GM21529 (cell line): ENCODE data around the gene PPP1R1C.

Experiments
- ATAC-seq: cut with Tn5 transposase; IDR thresholded peaks from one replicate; pipeline ENCODE4 v1.9.1; 2021; ENCODE audit not compliant: unreplicated experiment

The PPP1R1C gene

DNA sequence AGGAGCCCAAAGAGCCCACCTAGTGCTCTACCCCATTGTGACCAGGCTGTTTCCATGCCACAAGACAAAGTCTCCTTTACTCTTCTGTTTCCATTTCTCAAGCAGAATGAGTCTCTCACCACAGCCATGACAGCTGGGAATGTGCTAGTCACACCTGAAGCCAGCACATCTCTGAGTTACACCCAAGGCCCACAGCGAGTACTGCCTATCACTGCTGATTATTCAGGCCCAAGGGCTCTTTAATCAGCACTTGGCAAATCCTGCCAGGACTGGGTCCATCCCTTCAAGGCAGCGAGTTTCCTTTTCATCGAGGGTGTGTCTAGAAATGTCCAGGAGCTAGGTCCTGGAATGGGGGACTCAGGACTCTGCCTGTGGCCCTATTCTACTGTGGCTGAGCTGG lies 14.6 kb upstream of the PPP1R1C start:
- ATAC-seq: no peak

DNA sequence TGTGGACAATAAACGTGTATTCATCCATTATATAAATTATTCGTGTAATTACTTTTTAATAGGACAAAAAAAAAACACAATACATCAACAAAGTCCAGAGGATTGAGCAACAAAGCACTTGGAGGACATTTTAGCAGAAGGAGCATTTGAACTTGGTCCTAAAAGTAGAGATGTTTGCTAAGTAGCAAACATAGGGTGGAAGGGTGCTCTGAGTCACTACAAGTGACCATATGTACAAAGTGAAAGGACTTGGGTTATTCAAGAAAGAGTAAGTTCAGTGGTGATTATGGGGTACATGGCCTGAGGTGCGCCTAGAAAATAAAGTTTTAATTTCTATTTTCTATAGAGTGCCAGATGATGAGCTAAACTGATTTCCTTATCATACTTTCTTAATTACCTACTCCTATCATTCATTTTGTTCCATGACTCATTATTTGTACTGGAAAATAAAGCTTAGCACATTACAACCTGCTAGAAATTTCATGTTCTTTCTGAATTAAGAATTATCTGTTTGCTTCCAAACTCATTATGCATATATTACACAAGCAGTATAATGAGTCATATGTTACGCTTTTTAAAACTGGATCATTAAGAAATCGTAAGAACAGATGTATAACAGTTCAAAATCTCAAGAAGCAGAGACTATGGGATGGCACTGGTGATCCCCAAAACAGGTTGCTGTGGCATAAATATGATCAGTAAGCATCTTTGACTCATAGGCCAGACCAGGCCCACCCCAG lies 13.1 kb upstream of the PPP1R1C start:
- ATAC-seq: no peak

GRCh38 chr2:181973171-181973783 lies 12.4 kb upstream of the PPP1R1C start:
- ATAC-seq: no peak

GRCh38 chr2:181977661-181978350 lies 7.8 kb upstream of the PPP1R1C start:
- ATAC-seq: no peak

DNA sequence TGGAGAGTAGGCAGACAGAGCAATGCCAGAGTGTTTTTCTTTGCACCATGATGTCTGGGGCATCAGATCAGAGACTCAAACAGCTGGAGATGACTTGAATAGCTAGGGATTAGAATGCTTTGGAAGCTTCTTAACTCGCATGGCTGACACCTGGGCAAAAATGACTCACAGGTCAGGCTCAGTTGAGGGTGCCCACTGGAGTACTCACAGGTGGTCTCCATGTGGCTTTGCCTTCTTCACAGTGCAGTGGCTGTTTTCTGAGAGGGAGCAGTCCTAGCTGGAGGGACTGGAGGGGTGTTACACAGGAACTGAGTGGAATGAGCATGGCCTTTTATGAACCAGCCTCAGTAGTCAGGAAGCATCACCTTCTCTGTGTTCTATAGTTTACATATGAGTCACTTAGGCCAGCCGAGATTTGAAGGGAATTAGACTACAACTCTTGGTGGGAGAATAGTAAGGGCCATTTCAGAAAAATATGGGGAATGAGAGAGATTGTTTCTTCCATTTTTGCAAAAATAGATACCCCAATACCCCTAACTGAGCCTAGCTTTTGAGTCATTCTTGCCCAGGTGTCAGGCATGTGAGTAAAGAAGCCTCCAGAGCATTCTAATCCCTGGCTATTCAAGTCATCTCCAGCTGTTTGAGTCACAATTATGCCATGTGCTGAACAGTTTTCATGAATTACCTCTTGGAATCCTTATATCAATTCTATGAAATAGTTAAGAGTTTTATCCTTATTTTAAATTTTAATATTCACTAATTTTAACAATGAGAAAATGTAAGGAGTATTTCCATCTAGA lies 7.1 kb upstream of the PPP1R1C start:
- ATAC-seq: no peak

GRCh38 chr2:181984060-181984459 lies 1.6 kb upstream of the PPP1R1C start:
- ATAC-seq: no peak

GRCh38 chr2:181984814-181985631 lies 630 bp upstream of the PPP1R1C start:
- ATAC-seq: no peak

DNA sequence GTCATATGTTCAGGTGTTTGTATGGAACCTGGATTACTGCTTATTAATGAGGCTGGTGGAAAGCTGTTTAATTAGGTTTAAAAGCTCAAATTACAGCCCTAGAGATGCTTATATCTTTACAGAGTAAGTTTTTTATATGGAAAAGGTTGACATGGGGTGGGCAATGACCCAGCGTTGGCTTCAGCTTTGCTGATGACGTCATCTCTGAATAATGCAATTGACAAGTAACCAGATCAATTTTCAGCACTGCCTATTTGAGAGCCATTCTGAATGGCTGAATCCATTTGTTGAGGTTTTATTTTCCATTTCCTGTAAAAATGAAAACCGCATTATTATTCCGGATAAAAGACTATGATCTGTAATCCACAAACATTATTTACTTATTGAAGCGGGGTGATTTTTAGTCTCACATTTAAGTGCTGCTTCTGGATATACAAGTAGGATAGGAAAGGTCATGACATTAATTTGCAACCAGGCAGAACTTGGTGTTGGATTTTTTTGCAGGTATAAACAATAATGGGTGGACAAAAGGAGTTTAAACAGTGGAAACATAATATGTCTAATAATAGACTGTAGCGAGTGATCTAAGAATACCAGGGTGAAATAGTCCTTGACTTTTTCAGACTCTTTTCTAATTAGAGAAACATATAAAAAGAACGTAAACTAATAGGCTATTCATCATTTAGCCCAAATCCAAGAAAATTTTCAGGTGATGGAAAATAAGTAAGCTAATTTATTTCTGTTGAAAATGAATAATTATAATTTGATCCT lies 2.7 kb downstream of the PPP1R1C start:
- ATAC-seq: no peak

- no peak for ATAC-seq
Observed at GRCh38 chr2:181989099-181989498, 3.4 kb downstream of the PPP1R1C start.

GRCh38 chr2:181991171-181991885 lies 5.7 kb downstream of the PPP1R1C start:
- peak; percentile 95 for ATAC-seq

GRCh38 chr2:181992776-181993175 lies 7.1 kb downstream of the PPP1R1C start:
- peak; percentile 87 for ATAC-seq

GRCh38 chr2:181995289-181995688 lies 9.6 kb downstream of the PPP1R1C start:
- ATAC-seq: no peak

DNA sequence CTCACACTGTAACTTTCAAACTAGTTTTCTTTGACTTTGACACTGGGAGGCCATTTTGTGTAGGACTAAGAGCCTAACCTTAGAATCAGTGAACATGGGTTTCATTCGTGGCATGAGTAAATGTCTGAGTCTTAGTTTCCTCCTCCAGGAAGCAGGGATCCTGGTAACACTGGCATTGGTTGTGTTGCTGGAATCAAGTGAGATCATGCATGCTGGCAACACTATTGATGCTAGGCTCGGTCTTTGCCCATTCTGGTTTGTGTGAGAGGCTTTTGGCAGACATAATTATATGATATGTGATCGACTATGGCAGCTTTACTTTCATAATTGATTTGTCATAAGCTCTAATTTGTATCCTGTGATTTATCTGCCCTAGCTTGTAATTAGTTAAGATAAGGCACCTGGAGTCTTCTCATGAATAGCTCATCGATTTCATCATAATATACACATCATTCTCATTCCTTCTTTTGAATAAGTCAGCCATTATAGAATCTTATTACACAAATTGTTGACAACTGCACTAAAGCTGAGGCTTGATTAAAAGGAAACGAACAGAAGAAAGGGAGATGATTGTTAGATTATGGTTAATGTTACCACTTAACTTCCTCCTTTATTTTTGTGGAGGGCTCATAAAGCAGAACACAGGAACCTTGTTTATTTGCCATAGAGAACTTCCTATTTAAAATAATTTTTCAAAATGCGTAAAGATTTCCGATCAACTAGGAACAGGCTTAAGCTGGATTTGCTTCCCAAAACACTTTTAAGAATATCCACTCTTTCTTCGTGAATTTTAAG lies 12.6 kb downstream of the PPP1R1C start:
- ATAC-seq: no peak

GRCh38 chr2:181998891-181999654 lies 13.4 kb downstream of the PPP1R1C start:
- no peak for ATAC-seq

DNA sequence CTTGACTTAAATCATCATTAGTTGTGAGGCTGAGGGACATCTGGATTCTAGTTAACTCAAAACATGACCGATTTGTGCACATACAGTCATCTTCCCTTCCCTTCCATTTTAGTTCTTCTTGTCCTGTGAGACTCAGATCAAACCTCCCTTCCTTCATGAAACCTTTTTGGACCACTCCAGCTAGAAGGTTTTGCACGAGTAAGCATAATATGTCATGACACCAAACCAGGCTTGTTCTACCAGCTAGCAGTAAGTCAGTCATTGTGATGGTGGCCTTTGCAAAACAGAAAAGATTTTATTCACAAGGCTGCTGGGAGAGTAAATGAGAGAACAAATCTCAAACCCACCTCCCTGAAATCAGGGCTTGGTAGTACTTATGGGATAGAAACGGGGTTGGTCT lies 14.3 kb downstream of the PPP1R1C start:
- ATAC-seq: no peak

- ATAC-seq: no peak
Observed at GRCh38 chr2:182004945-182005520, 19.4 kb downstream of the PPP1R1C start.
